Stimulated activated CD8-positive, alpha-beta memory T cell treated with anti-CD3 and anti-CD28 coated beads, Interleukin-15, amount 100 ng/mL, for 48 hours (primary cell): ENCODE results near the gene ZNF341.
"Not testable (repeated sequence)": the region's sequence is repeated elsewhere in the genome, so short reads cannot be mapped to it uniquely, and the experiment has no call there.

Experiments
- DNase-seq, 2 donors: peaks; one replicate each; pipeline ENCODE4 v3.0.0-alpha.2; 2020; ENCODE audit warnings: low read depth in 2 of 2

ZNF341 gene

GRCh38 chr20:33728463-33728862, 3.3 kb upstream of the ZNF341 start:
- DNase-seq, result no peak

- no peak for DNase-seq
These were observed 2.7 kb upstream of the ZNF341 start for GRCh38 chr20:33729101-33729500.

GRCh38 chr20:33730946-33731692, 677 bp upstream of the ZNF341 start:
- no peak for DNase-seq

GRCh38 chr20:33732166-33732970, 572 bp downstream of the ZNF341 start:
- peak in 1 of 2 donors; percentile 67 for DNase-seq

- no peak for DNase-seq
These were observed 2.1 kb downstream of the ZNF341 start for GRCh38 chr20:33733654-33734576.

- DNase-seq, result no peak
These were observed 5.2 kb downstream of the ZNF341 start for GRCh38 chr20:33736962-33737361.

- no peak for DNase-seq
These were observed 7.7 kb downstream of the ZNF341 start for GRCh38 chr20:33739493-33739892.

GRCh38 chr20:33740189-33740588, 8.4 kb downstream of the ZNF341 start:
- DNase-seq, result no peak

- no peak for DNase-seq
These were observed 12.4 kb downstream of the ZNF341 start for GRCh38 chr20:33744181-33744580.

GRCh38 chr20:33744773-33745385, 13.1 kb downstream of the ZNF341 start:
- DNase-seq, result no peak

- no peak for DNase-seq
These were observed 14.7 kb downstream of the ZNF341 start for GRCh38 chr20:33746325-33746998.

- DNase-seq, result no peak
These were observed 20.0 kb downstream of the ZNF341 start for GRCh38 chr20:33751775-33752174.

- DNase-seq, result no peak
These were observed 21.3 kb downstream of the ZNF341 start for GRCh38 chr20:33753143-33753542.

- DNase-seq, result no peak
These were observed 22.0 kb downstream of the ZNF341 start for GRCh38 chr20:33753763-33754162.

GRCh38 chr20:33755936-33756490, 24.2 kb downstream of the ZNF341 start:
- not testable (repeated sequence) for DNase-seq

GRCh38 chr20:33757046-33757445, 25.2 kb downstream of the ZNF341 start:
- no peak for DNase-seq

- DNase-seq, result no peak
These were observed 25.7 kb downstream of the ZNF341 start for GRCh38 chr20:33757458-33757857.

GRCh38 chr20:33761698-33762250, 30.0 kb downstream of the ZNF341 start:
- DNase-seq, result no peak

- no peak for DNase-seq
These were observed 33.3 kb downstream of the ZNF341 start for GRCh38 chr20:33765099-33765498.

- no peak for DNase-seq
These were observed 33.8 kb downstream of the ZNF341 start for GRCh38 chr20:33765592-33765991.
